D341Med (cell line): ENCODE results near the gene KCTD1.

Experiments
- DNase-seq: peaks from one replicate; pipeline ENCODE4 v3.0.0; 2012; ENCODE audit warnings: low spot score

The KCTD1 gene

GRCh38 chr18:26549263-26550094 is 1.1 kb upstream of the KCTD1 start:
- DNase-seq = peak; percentile 73

GRCh38 chr18:26547646-26548414 is 523 bp downstream of the KCTD1 start:
- peak; percentile 72 for DNase-seq

- DNase-seq = no peak
These were observed 1.3 kb downstream of the KCTD1 start for GRCh38 chr18:26546875-26547645.

- no peak for DNase-seq
These were observed 2.0 kb downstream of the KCTD1 start for GRCh38 chr18:26546170-26546874.

- DNase-seq = no peak
These were observed 2.8 kb downstream of the KCTD1 start for GRCh38 chr18:26545335-26546123.

GRCh38 chr18:26544451-26544850 is 3.9 kb downstream of the KCTD1 start:
- no peak for DNase-seq

GRCh38 chr18:26543373-26543772 is 5.0 kb downstream of the KCTD1 start:
- DNase-seq = no peak

- DNase-seq = no peak
These were observed 8.2 kb downstream of the KCTD1 start for GRCh38 chr18:26540043-26540628.

- no peak for DNase-seq
These were observed 9.8 kb downstream of the KCTD1 start for GRCh38 chr18:26538524-26538923.

GRCh38 chr18:26536664-26537063 is 11.7 kb downstream of the KCTD1 start:
- no peak for DNase-seq

GRCh38 chr18:26536032-26536431 is 12.3 kb downstream of the KCTD1 start:
- no peak for DNase-seq

- no peak for DNase-seq
These were observed 12.7 kb downstream of the KCTD1 start for GRCh38 chr18:26535630-26536029.

- DNase-seq = no peak
These were observed 15.7 kb downstream of the KCTD1 start for GRCh38 chr18:26532367-26533340.

- DNase-seq = no peak
These were observed 16.6 kb downstream of the KCTD1 start for GRCh38 chr18:26531605-26532298.

- no peak for DNase-seq
These were observed 21.5 kb downstream of the KCTD1 start for GRCh38 chr18:26526966-26527234.

- DNase-seq = no peak
These were observed 22.0 kb downstream of the KCTD1 start for GRCh38 chr18:26526128-26526965.

- DNase-seq = no peak
These were observed 23.6 kb downstream of the KCTD1 start for GRCh38 chr18:26524504-26525351.
